ENCODE results near the gene CMTM5.
"Not testable (repeated sequence)": the region's sequence is repeated elsewhere in the genome, so short reads cannot be mapped to it uniquely, and the experiment has no call there.

CMTM5 gene

DNA sequence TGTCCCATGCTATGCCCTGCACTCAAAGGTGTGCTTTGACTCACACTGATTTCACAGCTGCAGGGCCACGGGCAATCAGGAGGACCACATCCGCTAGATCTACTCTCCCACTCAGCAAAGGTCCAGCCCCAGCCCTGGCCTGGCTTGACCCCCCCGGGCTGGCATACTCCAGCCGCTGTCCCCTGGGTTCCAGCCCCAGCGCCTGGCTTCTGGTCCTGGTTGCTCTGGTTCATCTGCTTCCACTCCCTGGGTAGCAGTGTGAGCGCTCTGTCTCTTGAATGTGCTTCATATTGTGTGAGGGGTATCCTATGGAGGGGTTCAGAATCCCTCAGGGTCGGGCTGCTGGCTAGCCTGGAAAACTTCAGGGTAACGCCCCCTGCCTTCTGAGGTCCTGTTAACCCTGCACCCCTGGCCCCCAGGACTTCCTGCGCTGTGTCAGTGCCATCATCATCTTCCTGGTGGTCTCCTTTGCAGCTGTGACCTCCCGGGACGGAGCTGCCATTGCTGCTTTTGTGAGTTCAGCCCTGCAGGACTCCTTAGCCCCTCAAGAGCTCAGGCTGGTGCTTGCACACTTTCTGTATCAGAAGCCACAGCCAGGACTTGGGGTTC is 1.9 kb downstream of the CMTM5 start:
- no peak for DNase-seq (ENCODE audit: low spot score)

DNA sequence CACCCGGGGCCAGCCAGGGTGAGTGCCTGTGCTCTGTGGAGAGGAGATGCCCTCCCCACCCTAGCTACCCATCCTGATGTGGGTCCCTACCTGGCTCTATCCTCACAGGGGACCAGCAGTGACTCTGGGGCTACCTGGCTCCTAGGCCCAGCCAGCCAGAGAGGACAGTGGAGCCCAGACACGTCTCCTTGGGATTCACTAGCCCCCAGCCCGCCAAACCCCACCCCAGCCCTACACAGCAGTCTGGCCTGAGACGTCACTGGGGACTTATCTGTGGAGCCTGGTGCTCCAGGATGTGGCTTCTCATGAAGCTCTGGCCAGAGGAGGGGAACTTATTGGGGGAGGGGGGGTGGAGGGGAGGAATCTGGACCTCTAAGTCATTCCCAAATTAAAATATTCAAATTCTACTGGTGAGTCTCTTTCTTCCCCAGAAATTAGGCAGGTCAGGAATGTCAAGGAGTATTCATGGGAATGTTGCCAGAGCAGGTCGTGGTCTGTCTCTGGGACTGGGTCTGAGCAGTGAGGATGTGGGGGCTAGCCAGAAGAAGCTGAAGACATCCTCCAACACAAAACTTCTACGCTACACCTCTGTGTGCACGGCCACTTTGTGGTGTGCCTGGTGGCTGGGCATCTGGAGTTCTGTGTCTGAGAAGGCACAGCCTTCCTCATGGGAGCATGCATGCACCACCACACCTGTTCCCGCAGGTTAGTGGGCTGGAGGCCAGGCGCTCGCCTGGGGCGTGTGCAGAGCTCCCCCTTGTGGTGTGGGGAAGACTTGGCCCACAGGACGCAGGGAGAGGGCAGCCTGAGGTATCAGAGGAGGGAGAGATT is 2.7 kb downstream of the CMTM5 start:
- peak; percentile 65 for DNase-seq (ENCODE audit: low spot score)

DNA sequence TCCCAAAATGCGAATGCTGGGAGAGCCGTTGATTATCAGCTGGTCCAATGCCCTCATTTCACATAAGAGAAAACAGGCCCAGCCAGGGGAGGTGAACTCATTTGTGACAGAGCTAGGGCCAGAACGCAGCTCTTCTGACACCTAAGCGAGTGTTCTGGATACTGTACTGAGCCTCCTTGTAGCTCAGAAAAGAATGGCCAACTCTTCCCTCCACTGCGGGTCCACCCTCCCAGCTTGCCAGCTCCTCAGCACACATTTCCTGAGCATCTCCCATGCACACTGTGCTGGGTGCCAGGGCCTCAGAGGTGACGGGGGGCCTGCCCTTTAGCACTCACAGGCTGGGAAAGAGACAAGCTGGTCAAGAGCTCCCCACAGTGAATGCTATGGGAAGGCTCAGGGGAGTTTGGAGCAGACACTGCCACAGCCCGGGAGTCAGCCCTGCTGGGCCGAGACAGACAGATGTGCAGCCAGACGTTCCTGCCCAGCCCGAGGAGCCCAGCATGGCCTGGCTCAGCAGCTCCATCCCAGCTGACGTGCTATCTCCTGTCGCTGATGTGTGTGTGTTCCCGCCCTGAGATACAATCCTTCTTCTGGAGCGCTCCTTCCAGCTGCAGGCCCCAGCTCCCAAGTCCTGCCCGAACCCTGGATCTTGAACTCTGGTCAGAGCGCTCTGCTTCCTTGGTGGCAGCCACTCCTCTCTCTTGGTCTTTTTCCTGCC is 3.5 kb downstream of the CMTM5 start:
- no peak for DNase-seq (ENCODE audit: low spot score)

DNA sequence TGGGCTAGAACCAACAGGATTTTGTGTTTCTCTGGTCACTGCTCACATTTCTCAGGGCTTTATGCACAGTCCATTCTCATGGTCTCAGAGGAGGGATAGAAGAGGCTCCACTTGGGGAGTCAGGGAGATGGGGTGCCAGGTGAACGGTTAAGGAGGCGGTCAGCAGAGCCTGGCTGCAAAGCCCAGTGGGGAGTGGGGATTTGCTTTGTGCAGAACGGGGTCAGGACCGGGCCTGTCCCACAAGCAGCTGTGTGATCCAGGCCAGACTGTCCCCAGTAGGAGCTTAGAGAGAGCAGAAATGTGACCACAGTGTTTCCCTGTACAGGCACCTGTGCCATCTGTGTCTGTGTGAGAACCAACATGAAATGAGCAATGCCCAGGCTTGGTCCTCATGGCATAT is 4.1 kb downstream of the CMTM5 start:
- DNase-seq (ENCODE audit: low spot score), result no peak

DNA sequence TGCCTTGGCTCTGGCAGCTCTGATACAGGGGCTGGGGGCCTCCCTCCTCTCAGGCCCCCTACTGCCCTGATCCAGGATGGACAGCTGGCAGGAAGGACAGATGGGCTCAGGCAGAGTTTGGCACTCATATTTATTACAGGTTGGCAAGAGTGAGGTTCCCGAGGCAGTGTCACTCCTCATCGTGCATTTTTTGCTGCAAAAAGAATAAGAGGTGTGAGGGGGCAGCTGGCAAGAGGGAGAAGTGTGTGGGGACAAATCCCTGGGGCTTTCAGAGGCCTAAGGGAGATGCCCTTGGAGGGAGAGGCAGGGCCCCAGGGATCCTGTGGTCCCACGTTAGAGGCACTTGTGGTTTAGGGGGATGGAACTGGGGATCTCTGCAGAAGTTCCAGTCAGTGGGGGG is 5.0 kb downstream of the CMTM5 start:
- DNase-seq (ENCODE audit: low spot score), result no peak

DNA sequence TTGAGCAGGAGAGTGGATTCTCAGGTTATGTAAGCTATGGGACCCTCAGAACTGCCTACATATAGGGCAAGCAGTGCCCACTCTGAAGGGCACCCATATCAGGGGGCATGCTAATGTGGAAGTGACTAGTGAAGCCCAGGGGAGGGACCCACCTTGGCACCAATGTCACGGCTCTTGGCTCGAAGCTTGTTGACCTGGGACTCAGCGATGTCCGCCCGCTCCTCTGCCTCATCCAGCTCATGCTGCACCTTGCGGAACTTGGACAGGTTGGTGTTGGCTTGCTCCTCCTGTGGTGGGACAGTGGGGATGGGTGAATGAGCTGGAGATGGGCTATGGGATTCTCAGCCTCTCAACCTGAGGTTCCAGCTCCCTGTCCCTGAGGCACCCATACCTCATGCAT is 5.4 kb downstream of the CMTM5 start:
- DNase-seq (ENCODE audit: low spot score), result no peak

DNA sequence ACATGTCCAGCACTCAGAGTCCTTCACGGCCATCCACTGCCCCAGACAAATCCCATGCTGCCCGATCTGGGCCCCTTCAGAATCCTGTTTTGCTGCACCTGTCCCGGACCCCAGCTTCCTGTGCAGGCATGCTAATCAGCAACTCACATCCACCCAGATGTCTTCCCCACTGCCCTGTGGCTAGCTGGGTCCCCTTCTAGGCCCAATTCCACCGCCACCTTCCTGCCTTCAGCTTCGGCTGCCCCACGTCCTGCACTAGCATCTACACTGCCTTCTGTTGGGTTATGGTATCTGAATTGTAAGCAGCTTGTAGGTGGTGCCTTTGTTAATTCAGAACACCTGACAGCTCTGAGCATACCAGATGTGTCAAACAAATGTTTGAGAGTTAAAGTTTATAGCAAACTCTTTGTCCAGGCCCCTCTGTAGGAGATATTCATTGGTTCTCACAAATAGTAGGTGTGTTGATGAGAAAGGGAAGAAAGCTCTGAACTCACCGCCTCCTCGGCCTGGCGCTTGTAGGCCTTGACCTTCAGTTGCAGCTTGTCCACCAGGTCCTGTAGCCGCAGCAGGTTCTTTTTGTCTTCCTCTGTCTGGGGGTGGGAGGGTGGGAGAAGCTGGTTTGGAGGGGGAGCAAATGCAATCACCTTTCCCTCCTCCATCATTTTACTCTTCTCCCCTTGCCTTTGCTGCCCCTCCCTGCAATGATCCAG is 6.0 kb downstream of the CMTM5 start:
- no peak for DNase-seq (ENCODE audit: low spot score)

DNA sequence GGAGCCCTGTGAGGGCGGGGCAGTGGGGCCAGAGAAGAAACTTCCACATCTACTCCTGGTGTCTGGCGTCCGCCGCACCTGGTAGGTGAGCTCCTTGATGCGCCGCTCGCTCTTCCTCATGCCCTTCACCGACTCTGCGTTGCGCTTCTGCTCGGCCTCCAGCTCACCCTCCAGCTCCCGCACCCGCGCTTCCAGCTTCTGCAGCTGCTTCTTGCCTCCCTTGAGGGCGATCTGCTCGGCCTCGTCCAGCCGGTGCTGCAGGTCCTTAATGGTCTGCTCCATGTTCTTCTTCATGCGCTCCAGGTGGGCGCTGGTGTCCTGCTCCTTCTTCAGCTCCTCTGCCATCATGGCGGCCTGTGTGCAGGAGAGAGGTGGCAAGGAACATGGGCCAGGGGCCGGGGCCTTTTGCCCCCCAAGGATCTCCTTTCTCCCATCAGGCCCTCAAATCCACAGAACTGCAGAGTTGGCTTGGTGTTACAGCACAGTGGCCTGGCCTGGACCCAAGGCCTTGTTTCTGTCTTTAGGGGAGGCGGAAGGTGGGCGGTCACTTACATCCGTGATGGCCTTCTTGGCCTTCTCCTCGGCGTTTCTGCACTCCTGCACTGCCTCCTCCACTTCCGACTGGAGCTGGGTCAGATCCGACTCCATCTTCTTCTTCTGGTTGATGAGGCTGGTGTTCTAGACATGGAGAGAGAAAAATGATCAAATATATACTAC is 7.7 kb downstream of the CMTM5 start:
- DNase-seq (ENCODE audit: low spot score), result no peak

DNA sequence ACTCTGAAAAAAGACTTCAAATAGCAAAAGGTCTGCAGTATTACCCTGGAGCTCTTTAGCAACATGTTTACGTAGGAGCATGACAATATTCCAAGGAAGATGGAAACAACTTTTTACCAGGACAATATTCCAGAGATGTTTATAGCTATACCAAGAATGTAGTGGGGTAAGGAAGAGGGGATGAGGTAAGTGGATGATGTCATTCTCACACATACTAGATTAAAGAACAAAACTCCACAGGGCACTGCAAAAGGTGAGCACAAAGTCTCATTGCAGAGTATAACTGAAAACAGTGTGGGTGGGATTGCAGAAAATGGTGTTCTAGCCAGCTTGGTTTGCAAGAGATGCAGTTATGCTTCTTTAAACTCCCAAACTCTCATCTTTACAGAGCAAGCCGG is 8.4 kb downstream of the CMTM5 start:
- no peak for DNase-seq (ENCODE audit: low spot score)

DNA sequence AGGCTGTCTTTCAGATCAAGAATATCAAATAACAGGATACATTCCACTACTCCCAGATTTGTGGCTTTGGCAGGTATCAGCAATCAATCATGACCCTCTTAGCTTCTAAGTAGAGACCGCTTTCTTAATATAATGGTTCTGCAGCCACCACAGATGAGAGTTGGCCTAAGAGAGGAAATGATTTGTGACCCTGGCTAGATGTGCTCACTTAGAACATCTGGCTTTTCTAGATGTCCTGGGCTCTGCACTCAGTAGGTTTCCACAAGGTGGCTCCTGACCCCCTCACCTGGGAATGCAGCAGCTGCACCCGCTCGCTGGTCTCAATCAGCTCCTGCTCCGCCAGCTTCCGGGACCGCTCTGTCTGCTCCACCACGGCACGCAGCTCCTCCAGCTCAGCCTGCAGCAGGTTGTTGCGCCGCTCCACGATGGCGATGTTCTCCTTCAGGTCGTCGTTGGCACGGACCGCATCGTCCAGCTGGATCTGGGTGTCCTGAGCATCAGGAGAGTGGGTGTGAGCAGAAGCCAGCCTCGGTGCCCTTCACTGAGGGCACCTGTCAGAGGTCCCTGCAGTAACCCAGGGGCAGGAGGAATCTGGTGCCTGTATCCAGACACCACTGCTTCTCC is 8.9 kb downstream of the CMTM5 start:
- DNase-seq (ENCODE audit: low spot score), result no peak

DNA sequence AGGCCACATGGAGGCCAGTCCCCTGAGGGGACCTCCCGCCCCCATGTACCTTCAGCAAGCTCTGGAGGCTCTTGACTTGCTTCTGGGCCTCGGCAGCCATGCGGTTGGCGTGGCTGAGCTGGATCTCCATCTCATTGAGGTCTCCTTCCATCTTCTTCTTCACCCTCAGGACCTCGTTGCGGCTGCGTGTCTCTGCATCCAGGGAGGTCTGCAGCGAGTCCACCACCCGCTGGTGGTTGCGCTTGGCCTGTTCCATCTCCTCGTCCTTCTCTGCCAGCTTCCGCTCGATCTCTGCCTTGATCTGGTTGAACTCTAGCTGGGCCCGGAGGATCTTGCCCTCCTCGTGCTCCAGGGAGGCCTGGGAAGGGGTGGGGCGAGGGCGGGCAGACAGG is 9.4 kb downstream of the CMTM5 start:
- DNase-seq (ENCODE audit: low spot score), result not testable (repeated sequence)

DNA sequence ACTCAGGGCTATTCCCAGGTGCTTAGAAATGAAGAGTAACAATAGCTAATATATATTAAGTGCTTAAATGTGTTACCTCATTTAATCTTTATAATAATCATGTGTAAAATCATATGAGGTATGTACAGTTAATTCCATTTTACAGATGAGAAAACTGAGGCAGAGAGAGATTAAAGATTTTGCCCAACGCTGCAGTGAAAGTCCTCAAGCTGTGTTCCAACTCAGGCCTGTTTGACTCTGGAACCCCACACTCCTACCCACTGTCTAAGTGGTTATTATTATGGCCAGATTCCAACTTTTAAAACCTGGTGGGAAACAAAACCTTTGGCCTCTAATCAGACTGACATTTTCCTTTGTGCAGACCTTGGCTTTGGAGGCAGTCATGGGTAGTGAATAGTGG is 10.2 kb downstream of the CMTM5 start:
- no peak for DNase-seq (ENCODE audit: low spot score)

DNA sequence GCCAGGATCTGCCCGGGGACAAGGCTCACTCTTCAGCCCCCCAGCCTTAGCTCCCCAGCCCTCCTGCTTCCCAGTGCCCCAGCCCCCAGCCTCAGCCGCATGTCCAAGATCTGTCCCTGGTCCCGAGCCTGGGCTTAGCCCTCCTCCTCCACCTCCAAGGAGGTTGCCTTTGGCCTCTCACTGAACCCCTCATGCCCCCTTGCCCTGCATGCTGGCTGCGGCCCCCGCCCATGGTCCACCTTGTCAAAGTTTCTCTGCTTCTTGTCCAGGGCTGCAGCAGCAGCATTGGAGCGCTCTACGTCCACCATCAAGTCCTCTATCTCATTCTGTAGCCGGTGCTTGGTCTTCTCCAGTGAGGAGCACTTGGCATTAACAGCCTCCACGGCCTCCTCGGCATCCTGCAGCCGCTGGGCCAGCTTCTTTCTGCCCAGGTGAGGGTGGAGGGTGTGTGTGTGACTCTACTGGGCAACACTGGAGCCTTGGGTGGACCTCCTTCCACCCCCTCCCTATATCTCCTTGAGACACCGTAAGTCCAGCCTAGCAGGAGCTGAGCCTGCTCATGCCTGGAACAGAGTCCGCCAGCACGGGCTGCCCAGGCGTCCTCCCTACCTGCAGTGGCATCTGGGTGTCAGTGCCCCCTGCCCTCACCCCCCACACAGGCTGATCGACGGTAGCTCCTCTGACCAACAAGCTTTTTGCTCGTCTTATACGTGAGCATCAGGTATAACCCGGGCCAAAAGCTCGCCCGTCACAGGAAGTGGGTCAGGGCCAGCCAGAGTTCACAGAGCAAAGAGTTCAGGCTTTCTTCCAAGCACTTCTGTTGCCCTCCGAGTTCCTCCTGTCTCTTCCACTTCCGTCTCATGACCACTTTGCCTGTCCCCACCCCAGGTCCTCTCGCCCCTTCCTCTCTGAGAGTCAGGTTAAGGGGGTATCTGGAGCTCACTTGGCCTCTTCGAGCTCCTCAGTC is 11.4 kb downstream of the CMTM5 start:
- no peak for DNase-seq (ENCODE audit: low spot score)

DNA sequence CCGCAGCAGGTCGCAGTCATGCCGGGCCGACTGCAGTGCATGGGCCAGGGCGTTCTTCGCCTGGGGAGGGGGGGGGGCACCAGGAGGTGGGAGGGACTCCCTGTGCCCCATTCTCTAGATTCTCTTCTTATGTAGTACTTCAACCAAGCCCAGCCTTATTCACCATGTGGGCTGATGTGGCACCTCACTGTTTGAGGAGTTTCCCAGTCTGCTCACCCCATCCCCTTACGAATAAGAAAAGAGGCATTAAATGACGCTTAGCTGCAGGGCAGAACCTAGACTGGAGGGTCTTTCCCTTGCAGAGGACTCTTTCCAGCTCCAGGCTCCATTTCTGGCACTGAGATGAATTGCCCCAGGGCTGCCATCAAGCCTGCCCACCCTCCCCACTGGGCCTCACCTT is 12.2 kb downstream of the CMTM5 start:
- no peak for DNase-seq (ENCODE audit: low spot score)

DNA sequence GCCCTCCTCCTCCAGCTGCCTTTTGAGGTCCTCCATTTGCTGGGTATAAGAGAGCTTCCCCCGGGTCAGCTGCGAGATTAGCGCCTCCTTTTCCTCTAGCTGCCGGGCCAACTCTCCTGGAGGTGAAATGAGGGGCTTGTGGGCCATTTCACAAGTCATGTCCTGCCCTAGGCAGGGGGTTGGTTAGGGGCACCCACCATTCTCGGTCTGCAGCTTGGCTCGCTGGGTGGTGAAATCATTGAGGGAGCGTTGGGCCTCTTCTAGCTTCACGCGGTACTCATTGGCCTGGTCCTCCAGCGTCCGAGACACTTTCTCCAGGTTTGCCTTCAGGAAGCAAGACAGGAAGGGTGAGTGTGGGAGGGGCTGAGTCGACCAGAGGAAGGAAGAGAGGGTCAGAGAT is 12.6 kb downstream of the CMTM5 start:
- DNase-seq (ENCODE audit: low spot score), result no peak

DNA sequence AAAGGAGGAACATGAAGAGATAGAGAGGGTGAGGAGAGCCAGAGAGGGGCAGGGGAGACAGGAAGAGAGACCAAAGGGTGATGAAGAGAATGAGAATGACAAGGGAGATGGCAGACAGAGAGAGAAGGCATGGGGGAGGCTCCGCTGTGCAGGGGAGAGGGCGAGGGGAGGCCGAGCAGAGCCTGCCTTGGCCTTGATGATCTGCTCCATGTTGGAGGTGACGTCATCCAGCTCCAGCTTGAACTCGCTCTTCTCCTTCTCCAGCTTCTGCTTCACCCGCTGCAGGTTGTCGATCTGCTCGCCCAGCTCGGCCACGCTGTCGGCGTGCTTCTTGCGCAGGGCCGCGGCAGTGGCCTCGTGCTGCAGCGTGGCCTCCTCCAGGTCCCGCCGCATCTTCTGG is 13.0 kb downstream of the CMTM5 start:
- not testable (repeated sequence) for DNase-seq (ENCODE audit: low spot score)

DNA sequence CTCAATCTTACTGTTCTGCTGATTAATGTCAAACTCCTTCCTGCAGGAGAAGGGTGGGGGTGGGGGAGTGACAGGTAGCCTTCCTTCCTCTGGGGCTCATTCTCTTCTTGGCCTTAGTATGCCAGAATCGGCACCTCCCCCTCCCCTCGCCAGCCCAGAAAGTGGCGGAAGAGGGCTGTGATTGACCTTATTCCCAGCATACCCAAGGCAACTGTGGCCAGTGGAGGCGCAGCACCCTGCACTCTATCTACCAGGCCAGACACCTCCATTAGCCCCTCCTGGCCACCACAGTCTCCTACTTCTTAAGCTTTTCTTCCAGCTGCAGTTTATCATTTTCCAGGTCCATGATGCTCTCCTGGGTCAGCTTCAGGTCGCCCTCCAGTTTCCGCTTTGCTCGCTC is 15.8 kb downstream of the CMTM5 start:
- no peak for DNase-seq (ENCODE audit: low spot score)

DNA sequence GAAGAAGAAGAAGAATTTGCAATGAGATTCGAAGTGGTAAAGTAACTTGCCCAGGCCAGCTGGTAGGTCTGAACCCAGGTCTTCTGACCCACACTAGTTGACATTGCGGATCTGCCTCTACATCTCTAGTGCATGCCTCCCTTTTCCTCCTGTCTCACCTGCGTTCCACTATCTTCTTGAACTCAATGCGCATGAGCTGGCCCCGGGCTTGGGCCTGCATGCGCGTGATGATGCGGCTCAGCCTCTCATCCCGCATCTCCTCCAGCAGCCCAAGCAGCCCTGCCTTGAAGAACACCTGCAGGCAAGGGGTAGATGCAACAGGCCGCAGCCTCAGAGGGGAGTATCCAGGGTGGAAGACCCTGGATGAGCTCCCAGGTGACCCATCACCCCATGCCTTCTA is 19.3 kb downstream of the CMTM5 start:
- no peak for DNase-seq (ENCODE audit: low spot score)

DNA sequence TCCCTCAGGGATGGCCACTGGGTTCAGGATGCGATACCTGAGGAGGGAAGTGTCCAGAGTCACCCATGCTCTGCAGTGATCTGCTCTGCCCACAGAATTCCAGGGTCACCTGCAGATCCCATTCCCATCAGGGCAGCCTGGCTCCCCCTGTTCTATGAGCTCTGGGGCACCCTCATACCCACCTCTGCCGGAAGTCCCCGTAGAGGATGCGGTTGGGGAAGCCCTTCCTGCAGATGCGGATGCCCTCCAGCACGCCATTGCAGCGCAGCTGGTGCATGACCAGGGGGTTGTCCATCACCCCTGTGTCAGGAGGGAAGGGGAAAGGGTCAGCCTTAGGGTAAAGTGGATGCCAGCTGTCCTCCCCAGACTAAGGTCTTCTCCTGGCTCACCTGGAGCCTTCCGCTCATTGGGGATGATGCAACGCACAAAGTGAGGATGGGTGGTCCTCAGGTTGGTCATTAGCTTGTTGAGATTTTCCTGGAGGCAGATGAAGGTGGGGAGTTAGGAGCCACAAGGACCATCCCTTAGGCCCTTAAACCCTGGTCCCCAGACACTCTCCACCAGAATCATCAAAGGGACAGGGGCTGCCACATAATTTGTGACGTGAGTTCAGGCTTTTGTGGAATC is 20.0 kb downstream of the CMTM5 start:
- DNase-seq (ENCODE audit: low spot score), result no peak

DNA sequence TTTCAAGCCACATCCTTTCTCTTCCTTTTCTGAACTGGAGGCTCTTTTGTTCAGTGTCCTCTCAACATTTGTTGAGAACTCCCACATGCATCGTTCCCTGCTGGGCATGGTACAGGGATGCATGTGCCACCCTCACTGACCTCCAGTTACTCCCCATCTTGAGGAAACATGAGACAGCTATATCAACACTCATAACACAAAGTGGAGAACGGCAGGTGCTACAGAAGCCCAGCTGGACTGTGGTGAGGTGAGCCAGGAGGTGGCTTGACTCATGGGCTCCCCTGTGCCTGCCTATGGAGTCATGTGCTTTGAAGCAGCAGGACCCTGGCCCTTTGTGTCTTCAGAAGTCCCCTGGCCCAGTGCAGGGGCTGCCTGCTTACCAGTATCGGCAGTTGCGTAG is 21.5 kb downstream of the CMTM5 start:
- no peak for DNase-seq (ENCODE audit: low spot score)
